ENCODE results near the gene TNFRSF9. TPM values are rescaled to one million over a fixed set of nuclear protein-coding genes. Genes with fewer than 3 reads are reported as not detected.
A peak's percentile ranks its signal among the peaks of the same experiment; 100 is the strongest.

TNFRSF9 gene
- total and polyA plus RNA-seq, 2 experiments from 2014 or later = not detected

DNA sequence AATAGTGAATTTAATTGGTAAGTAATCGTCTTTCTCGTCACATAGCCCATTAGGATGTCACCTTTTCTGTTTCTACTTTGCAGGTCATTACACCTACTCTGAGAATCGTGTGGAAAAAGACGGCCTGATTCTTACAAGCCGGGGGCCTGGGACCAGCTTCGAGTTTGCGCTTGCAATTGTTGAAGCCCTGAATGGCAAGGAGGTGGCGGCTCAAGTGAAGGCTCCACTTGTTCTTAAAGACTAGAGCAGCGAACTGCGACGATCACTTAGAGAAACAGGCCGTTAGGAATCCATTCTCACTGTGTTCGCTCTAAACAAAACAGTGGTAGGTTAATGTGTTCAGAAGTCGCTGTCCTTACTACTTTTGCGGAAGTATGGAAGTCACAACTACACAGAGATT, 44.2 kb upstream of the TNFRSF9 start:
- peaks cover 18% of the 10 kb centered on the region for H3K4me1 ChIP-seq (ENCODE audit: low read depth)
- H3K4me3 ChIP-seq = no peak overlapping the region
- H3K27ac ChIP-seq = peak overlapping the region; percentile 34
- no peaks in the 10 kb centered on the region for H3K27me3 ChIP-seq
- DNase-seq (ENCODE audit: low read depth in 1 of 2, low spot score in 1 of 2) = no peak
- H3K36me3 ChIP-seq = peaks cover 17% of the 10 kb centered on the region
- no peaks in the 10 kb centered on the region for H3K9me3 ChIP-seq (ENCODE audit: low read depth)
- TF ChIP-seq, protein P1, sequence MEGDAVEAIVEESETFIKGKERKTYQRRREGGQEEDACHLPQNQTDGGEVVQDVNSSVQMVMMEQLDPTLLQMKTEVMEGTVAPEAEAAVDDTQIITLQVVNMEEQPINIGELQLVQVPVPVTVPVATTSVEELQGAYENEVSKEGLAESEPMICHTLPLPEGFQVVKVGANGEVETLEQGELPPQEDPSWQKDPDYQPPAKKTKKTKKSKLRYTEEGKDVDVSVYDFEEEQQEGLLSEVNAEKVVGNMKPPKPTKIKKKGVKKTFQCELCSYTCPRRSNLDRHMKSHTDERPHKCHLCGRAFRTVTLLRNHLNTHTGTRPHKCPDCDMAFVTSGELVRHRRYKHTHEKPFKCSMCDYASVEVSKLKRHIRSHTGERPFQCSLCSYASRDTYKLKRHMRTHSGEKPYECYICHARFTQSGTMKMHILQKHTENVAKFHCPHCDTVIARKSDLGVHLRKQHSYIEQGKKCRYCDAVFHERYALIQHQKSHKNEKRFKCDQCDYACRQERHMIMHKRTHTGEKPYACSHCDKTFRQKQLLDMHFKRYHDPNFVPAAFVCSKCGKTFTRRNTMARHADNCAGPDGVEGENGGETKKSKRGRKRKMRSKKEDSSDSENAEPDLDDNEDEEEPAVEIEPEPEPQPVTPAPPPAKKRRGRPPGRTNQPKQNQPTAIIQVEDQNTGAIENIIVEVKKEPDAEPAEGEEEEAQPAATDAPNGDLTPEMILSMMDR (IDR thresholded peaks at IDR 0.05; ENCODE audit: low read depth, low read length) = no peak

DNA sequence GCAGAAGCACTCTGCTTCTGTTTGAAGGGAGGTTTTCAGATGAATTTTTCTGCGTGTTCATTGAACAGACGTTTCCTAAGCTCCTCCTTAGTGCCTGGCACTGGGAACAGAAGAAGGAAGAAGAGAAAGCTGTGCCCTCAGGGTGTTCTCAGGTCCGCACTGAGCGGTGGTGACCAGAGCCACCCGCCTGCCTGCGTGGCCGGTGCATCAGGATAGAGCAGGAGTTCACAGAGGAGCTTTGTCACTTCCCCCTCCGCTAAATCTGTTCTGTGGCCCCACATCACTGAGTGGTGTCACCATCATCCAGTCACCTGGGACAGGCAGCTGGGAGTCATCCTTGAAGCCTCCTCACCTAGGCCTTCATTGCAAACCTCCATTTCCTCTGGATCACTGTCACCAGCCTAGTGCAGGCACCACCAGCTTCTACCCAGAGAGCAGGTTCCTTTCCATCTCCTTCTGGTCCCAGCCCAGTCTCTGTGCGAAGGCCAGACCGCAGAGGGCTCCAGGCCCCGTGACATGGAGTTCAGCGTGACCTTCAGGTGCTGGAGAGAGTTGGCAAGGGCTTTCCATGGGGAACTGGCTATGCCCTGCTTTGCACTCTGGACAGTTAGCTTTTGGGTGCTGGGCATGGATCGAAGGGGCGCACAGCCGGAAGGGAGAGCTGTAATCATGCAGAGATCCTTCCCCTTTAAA, 42.6 kb upstream of the TNFRSF9 start:
- Histone ChIP-seq H3K4me3 (no peak overlapping the region), H3K9me3 (ENCODE audit: low read depth) (no peaks in the 10 kb centered on the region), H3K27ac (no peak overlapping the region), H3K4me1 (ENCODE audit: low read depth) (peaks cover 6% of the 10 kb centered on the region), H3K36me3 (peaks cover 29% of the 10 kb centered on the region), H3K27me3 (no peaks in the 10 kb centered on the region)
- no peak for DNase-seq (ENCODE audit: low read depth in 1 of 2, low spot score in 1 of 2)
- TF ChIP-seq, protein P1 (IDR thresholded peaks at IDR 0.05; ENCODE audit: low read depth, low read length) = no peak

DNA sequence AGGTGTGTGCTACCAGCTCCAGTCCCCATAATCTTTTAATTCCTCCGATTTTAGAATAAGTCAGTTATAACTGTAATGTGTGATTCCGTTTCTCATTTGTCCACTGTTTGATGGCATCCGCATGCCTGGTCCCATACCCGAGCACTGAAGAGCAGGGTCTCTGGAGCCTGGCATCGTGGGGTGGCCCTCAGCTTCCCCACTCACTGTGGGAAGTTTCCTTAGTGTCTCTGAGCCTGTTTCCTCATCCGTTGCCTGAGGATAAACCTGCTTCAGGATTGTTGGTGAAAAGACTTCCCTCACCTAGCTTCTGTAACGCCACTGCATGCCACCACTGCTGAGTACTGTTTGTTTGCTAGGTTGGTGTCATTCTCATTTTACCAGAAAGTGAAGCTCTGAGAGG, 40.3 kb upstream of the TNFRSF9 start:
- no peaks in the 10 kb centered on the region for H3K27me3 ChIP-seq
- H3K36me3 ChIP-seq = peaks cover 33% of the 10 kb centered on the region
- no peaks in the 10 kb centered on the region for H3K9me3 ChIP-seq (ENCODE audit: low read depth)
- H3K4me1 ChIP-seq (ENCODE audit: low read depth) = peaks cover 6% of the 10 kb centered on the region
- no peak for DNase-seq (ENCODE audit: low read depth in 1 of 2, low spot score in 1 of 2)
- H3K4me3 ChIP-seq = no peak overlapping the region
- no peak overlapping the region for H3K27ac ChIP-seq
- TF ChIP-seq, protein P1 (IDR thresholded peaks at IDR 0.05; ENCODE audit: low read depth, low read length) = no peak

DNA sequence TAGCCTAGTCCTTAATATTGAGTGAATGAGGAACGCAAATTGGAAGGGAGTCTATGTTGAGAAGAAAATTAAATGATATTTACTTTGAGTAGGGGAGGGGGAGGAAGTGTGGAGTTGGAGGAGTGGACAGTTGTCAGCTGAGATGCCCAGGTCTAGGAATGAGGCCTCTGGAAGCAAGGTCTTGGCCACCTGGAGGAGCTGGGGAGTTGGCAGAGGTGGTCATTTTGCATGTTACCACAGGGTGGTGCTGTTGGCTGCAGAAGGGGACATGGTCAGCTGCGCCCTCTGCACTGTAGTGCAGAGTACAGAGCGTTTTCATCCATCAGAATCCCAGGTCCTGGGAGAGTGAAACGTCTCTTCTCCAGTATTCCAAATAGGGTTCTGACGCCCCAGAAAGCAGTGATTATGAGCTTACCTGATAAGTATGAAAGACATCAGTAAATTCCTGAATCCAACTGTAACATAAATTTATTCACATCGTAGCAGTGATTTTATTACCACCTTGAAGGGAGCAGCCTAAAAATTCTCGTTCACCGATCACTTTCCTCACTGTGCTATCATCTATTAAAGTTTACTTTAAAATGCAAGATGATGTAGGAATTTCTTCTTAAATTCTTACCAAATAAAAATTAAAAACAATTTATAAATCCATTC, 34.7 kb upstream of the TNFRSF9 start:
- H3K27me3 ChIP-seq = no peaks in the 10 kb centered on the region
- H3K27ac ChIP-seq = no peak overlapping the region
- TF ChIP-seq, protein P1 (IDR thresholded peaks at IDR 0.05; ENCODE audit: low read depth, low read length) = peak; percentile 92
- H3K4me3 ChIP-seq = no peak overlapping the region
- H3K9me3 ChIP-seq (ENCODE audit: low read depth) = no peaks in the 10 kb centered on the region
- DNase-seq (ENCODE audit: low read depth in 1 of 2, low spot score in 1 of 2) = peak; percentile 83 to 85
- no peaks in the 10 kb centered on the region for H3K4me1 ChIP-seq (ENCODE audit: low read depth)
- H3K36me3 ChIP-seq = peaks cover 26% of the 10 kb centered on the region

DNA sequence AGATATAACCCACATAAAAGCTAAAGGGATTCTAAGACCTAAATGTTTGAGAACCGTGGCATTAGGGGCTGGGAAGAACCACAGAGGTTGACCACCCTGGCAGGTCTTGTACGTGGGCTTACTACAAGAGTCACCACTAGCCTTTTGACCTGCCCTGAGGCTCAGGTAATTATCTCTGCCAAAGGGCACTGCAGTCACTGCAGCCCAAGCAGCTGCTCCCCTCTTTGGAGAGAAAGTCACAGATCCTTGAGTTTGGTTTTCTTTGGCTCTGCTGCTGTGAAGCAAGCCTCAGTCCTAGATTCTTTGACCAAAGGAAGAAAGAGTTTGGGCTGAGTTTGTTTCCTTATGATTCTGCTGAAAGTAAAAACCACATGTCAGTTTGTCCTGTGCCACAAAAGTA, 32.4 kb upstream of the TNFRSF9 start:
- Histone ChIP-seq H3K9me3 (ENCODE audit: low read depth) (no peaks in the 10 kb centered on the region), H3K27me3 (no peaks in the 10 kb centered on the region), H3K4me3 (no peak overlapping the region), H3K27ac (no peak overlapping the region), H3K4me1 (ENCODE audit: low read depth) (no peaks in the 10 kb centered on the region), H3K36me3 (peaks cover 34% of the 10 kb centered on the region)
- no peak for DNase-seq (ENCODE audit: low read depth in 1 of 2, low spot score in 1 of 2)
- TF ChIP-seq, protein P1 (IDR thresholded peaks at IDR 0.05; ENCODE audit: low read depth, low read length) = no peak
